ENCODE measurements around the gene NAA80. TPM values are rescaled to one million over a fixed set of nuclear protein-coding genes. Genes with fewer than 3 reads are reported as not detected.

Gene NAA80
- total RNA-seq, 3 donors from 2014 or later (not counting 1 experiment from before 2014, with no cell fraction given): 22.2 to 30.3 (median 29.6) TPM

DNA sequence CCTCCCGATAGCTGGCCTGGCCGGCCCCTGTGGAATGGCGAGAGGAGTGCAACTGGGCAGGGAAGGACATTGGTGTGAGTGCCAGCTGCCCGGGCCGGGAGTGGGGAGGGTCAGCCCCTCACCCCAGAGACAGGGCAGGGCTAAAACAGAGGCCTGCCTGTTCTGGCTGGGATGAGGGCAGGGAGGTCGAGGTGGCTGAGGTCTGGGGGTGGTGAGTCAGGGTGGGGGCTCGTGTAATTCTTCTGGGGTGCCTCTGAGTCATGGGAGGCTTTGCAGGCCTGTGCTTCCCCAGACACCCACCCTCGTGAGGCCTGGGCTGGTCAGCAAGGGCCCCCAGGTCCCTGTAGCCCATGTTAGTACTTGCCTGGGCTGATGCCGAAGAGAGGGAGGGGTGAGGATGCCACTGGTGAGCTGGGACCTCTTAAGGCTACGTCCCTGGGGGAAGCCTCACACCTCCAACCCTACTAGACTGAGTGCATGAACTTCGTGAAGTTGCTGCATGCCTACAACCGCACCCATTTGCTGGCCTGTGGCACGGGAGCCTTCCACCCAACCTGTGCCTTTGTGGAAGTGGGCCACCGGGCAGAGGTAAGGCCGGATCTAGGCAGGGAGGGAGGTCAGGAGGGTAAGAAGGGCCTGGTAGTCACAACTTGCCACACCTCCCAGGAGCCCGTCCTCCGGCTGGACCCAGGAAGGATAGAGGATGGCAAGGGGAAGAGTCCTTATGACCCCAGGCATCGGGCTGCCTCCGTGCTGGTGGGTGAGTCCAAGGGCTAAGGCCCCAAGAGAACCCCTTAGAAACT is 28.6 kb downstream of the NAA80 start:
- H3K4me1 Mint-ChIP-seq: peaks cover 11 to 25% of the 10 kb centered on the region in 2 donors
- peaks cover 28% of the 10 kb centered on the region for H3K4me1 ChIP-seq (ENCODE audit: control insufficient read depth, insufficient read depth, low read length)
- H3K27me3 Mint-ChIP-seq (ENCODE audit: low read depth in 2 of 2): peaks cover 13 to 22% of the 10 kb centered on the region in 2 donors
- no peak overlapping the region for H3K27ac Mint-ChIP-seq
- WGBS (ENCODE audit: insufficient coverage): 86% methylated on average over 19 of the region's 19 CpGs
- no peak for ATAC-seq
- no peaks in the 10 kb centered on the region for H3K36me3 Mint-ChIP-seq
- peaks cover 29% of the 10 kb centered on the region for H3K27me3 ChIP-seq (ENCODE audit: control insufficient read depth, insufficient read depth, low read length)
- no peak overlapping the region for H3K4me3 ChIP-seq (ENCODE audit: low read length)
- intact Hi-C loops (cut with micrococcal nuclease): loop anchor here (5.0 kb wide), 2 partner anchors 148 to 157 kb away; no protein-coding TSS in a partner anchor
- TF ChIP-seq, protein P1, sequence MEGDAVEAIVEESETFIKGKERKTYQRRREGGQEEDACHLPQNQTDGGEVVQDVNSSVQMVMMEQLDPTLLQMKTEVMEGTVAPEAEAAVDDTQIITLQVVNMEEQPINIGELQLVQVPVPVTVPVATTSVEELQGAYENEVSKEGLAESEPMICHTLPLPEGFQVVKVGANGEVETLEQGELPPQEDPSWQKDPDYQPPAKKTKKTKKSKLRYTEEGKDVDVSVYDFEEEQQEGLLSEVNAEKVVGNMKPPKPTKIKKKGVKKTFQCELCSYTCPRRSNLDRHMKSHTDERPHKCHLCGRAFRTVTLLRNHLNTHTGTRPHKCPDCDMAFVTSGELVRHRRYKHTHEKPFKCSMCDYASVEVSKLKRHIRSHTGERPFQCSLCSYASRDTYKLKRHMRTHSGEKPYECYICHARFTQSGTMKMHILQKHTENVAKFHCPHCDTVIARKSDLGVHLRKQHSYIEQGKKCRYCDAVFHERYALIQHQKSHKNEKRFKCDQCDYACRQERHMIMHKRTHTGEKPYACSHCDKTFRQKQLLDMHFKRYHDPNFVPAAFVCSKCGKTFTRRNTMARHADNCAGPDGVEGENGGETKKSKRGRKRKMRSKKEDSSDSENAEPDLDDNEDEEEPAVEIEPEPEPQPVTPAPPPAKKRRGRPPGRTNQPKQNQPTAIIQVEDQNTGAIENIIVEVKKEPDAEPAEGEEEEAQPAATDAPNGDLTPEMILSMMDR (IDR thresholded peaks at IDR 0.05): no peak
- no peaks in the 10 kb centered on the region for H3K36me3 ChIP-seq (ENCODE audit: control insufficient read depth, insufficient read depth, low read length)
- H3K4me3 Mint-ChIP-seq: no peak overlapping the region
- DNase-seq: no peak
- H3K9me3 ChIP-seq (ENCODE audit: control insufficient read depth, insufficient read depth, low read length): no peaks in the 10 kb centered on the region
- no peaks in the 10 kb centered on the region for H3K9me3 Mint-ChIP-seq
- no peak overlapping the region for H3K27ac ChIP-seq (ENCODE audit: low read length)

DNA sequence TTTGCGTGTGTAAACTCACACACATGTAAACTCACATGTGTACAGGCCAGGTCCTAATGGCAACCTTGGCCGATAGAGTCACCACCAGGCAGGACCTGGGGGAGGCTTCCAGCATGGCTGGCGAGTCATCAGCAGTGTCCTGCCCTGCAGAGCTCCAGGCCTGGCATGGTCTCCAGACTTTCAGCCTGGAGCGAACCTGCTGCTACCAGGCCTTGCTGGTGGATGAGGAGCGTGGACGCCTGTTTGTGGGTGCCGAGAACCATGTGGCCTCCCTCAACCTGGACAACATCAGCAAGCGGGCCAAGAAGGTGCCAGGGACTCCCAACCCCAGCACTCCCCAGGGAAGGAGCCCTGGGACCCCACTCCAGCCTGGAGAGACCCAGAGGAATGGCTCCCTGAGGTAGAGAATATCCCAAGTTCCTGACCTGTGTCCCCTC is 29.2 kb downstream of the NAA80 start:
- ATAC-seq: no peak
- Mint-ChIP-seq H3K4me1 (peaks cover 11 to 21% of the 10 kb centered on the region in 2 donors), H3K36me3 (no peaks in the 10 kb centered on the region), H3K27ac (no peak overlapping the region), H3K9me3 (no peaks in the 10 kb centered on the region), H3K27me3 (ENCODE audit: low read depth in 2 of 2) (peaks cover 13 to 19% of the 10 kb centered on the region in 2 donors), H3K4me3 (no peak overlapping the region)
- H3K36me3 ChIP-seq (ENCODE audit: control insufficient read depth, insufficient read depth, low read length): no peaks in the 10 kb centered on the region
- H3K4me1 ChIP-seq (ENCODE audit: control insufficient read depth, insufficient read depth, low read length): peaks cover 22% of the 10 kb centered on the region
- TF ChIP-seq, protein P1 (IDR thresholded peaks at IDR 0.05): no peak
- H3K9me3 ChIP-seq (ENCODE audit: control insufficient read depth, insufficient read depth, low read length): no peaks in the 10 kb centered on the region
- H3K27ac ChIP-seq (ENCODE audit: low read length): no peak overlapping the region
- intact Hi-C loops (cut with micrococcal nuclease): loop anchor here (5.0 kb wide), 2 partner anchors 148 to 157 kb away; no protein-coding TSS in a partner anchor
- 94% methylated on average over 8 of the region's 8 CpGs for WGBS (ENCODE audit: insufficient coverage)
- H3K4me3 ChIP-seq (ENCODE audit: low read length): no peak overlapping the region
- no peak for DNase-seq
- peaks cover 23% of the 10 kb centered on the region for H3K27me3 ChIP-seq (ENCODE audit: control insufficient read depth, insufficient read depth, low read length)

DNA sequence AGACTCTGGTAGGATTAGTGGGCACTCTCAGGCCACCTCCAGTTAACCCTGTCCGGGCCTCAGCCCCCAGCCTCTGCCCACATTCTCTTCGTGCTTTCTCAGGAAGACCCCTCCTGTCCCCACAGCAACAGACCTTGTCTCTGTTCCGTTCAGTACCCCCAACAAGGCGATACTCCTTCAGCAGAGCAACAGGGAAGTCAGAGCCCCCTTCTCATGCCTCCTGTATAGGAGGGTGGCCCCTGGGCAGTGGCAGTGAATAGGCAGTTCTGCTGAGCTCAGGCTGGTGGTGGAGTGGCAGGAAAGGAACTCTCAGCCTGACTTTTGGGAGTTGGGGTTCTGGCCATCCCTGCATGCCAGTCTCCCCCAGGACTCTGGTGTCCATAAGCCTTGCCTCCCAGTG is 29.7 kb downstream of the NAA80 start:
- H3K27me3 ChIP-seq (ENCODE audit: control insufficient read depth, insufficient read depth, low read length): peaks cover 18% of the 10 kb centered on the region
- H3K36me3 ChIP-seq (ENCODE audit: control insufficient read depth, insufficient read depth, low read length): no peaks in the 10 kb centered on the region
- H3K27ac ChIP-seq (ENCODE audit: low read length): no peak overlapping the region
- no peak for DNase-seq
- Mint-ChIP-seq H3K9me3 (no peaks in the 10 kb centered on the region), H3K36me3 (no peaks in the 10 kb centered on the region), H3K27ac (no peak overlapping the region), H3K4me1 (peaks cover 9 to 18% of the 10 kb centered on the region in 2 donors), H3K4me3 (no peak overlapping the region), H3K27me3 (ENCODE audit: low read depth in 2 of 2) (peaks cover 11 to 16% of the 10 kb centered on the region in 2 donors)
- ATAC-seq: no peak
- no peaks in the 10 kb centered on the region for H3K9me3 ChIP-seq (ENCODE audit: control insufficient read depth, insufficient read depth, low read length)
- intact Hi-C loops (cut with micrococcal nuclease): no loop called here
- no peak overlapping the region for H3K4me3 ChIP-seq (ENCODE audit: low read length)
- peaks cover 17% of the 10 kb centered on the region for H3K4me1 ChIP-seq (ENCODE audit: control insufficient read depth, insufficient read depth, low read length)
- TF ChIP-seq, protein P1 (IDR thresholded peaks at IDR 0.05): no peak
- WGBS (ENCODE audit: insufficient coverage): 82% methylated on average over 4 of the region's 4 CpGs

Data from natural killer cell (primary cell).